ENCODE results near the gene TRIM6. TPM values are rescaled to one million over a fixed set of nuclear protein-coding genes. Genes with fewer than 3 reads are reported as not detected.

The TRIM6 gene
- total RNA-seq, 1 experiment from 2014 or later, result 0.13 TPM

DNA sequence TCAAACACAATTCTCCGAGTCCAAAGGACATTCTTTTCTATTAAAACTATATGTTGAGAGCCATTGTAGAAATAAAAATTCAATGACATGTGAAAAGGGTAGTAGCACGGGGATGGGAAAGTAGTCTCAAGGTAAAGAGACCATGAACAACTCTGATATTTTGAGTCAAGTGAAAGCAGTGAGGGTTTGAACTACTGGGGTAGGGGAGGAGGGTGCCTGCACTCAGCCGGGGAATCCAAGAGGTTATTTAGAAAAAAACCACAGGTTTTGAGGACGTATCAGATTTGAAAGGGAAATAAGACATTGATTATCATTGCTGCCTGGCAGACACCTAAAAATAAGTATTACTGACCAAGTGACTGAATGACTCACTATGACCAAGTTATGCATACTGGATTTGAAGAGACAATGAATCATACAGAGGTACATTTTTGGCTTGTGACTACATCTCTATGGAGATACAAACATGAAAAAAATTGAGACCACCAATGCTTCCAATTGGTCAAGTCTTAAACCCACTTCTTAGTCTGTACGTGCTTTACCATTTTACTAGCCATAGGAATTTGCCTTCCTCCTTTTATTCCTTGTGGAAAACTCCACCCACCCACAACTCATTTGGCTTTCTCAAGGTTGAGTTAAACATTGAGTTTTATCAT lies 45.9 kb upstream of the TRIM6 start:
- H3K4me3 ChIP-seq (ENCODE audit: low read depth, low read length, poor library complexity, severe bottlenecking), result no peak overlapping the region
- intact Hi-C loops (cut with micrococcal nuclease; ENCODE audit: unreplicated experiment), result no loop called here
- no peak for TF ChIP-seq EZH2 (IDR thresholded peaks at IDR 0.05; ENCODE audit: borderline replicate concordance, low read depth, low read length, poor library complexity, severe bottlenecking)
- POLR2A ChIA-PET (ENCODE audit: low non-redundant PET), result no interaction called here
- H3K27me3 ChIP-seq (replicated peaks; ENCODE audit: insufficient read depth, low read depth, low read length, poor library complexity), result no peaks in the 10 kb centered on the region
- CTCF ChIA-PET, result no interaction called here
- no peaks in the 10 kb centered on the region for H3K4me1 ChIP-seq (ENCODE audit: insufficient read depth, low read length, poor library complexity, severe bottlenecking)
- no peak for DNase-seq (ENCODE audit: low spot score)
- H3K36me3 ChIP-seq (ENCODE audit: insufficient read depth, low read length, poor library complexity, severe bottlenecking), result no peaks in the 10 kb centered on the region
- H3K9me3 ChIP-seq (ENCODE audit: low read depth, low read length, poor library complexity, severe bottlenecking), result no peaks in the 10 kb centered on the region
- H3K27ac ChIP-seq (ENCODE audit: low read depth, low read length, poor library complexity, severe bottlenecking), result no peak overlapping the region
- BruUV-seq (replicated peaks), result no TSS peak

GRCh38 chr11:5553343-5553742 lies 43.1 kb upstream of the TRIM6 start:
- TF ChIP-seq EZH2 (IDR thresholded peaks at IDR 0.05; ENCODE audit: borderline replicate concordance, low read depth, low read length, poor library complexity, severe bottlenecking), result no peak
- no peak; the same call in 1 of the 2 replicates for TF ChIP-seq CTCF (conservative IDR thresholded peaks at IDR 0.05; ENCODE audit: low read depth, low read length)
- Histone ChIP-seq H3K27ac (ENCODE audit: low read depth, low read length, poor library complexity, severe bottlenecking) (no peak overlapping the region), H3K9me3 (ENCODE audit: low read depth, low read length, poor library complexity, severe bottlenecking) (no peaks in the 10 kb centered on the region), H3K36me3 (ENCODE audit: insufficient read depth, low read length, poor library complexity, severe bottlenecking) (no peaks in the 10 kb centered on the region), H3K27me3 (replicated peaks; ENCODE audit: insufficient read depth, low read depth, low read length, poor library complexity) (no peaks in the 10 kb centered on the region), H3K4me3 (ENCODE audit: low read depth, low read length, poor library complexity, severe bottlenecking) (no peak overlapping the region), H3K4me1 (ENCODE audit: insufficient read depth, low read length, poor library complexity, severe bottlenecking) (no peaks in the 10 kb centered on the region)
- no peak for DNase-seq (ENCODE audit: low spot score)
- intact Hi-C loops (cut with micrococcal nuclease; ENCODE audit: unreplicated experiment), result no loop called here
- no TSS peak for BruUV-seq (replicated peaks)
- CTCF ChIA-PET, result no interaction called here
- POLR2A ChIA-PET (ENCODE audit: low non-redundant PET), result no interaction called here

- intact Hi-C loops (cut with micrococcal nuclease; ENCODE audit: unreplicated experiment), result no loop called here
- no peak overlapping the region for H3K4me3 ChIP-seq (ENCODE audit: low read depth, low read length, poor library complexity, severe bottlenecking)
- DNase-seq (ENCODE audit: low spot score), result no peak
- BruUV-seq (replicated peaks), result no TSS peak
- no peaks in the 10 kb centered on the region for H3K9me3 ChIP-seq (ENCODE audit: low read depth, low read length, poor library complexity, severe bottlenecking)
- no peak for TF ChIP-seq EZH2 (IDR thresholded peaks at IDR 0.05; ENCODE audit: borderline replicate concordance, low read depth, low read length, poor library complexity, severe bottlenecking)
- no peak for TF ChIP-seq CTCF (conservative IDR thresholded peaks at IDR 0.05; ENCODE audit: low read depth, low read length)
- H3K27me3 ChIP-seq (replicated peaks; ENCODE audit: insufficient read depth, low read depth, low read length, poor library complexity), result no peaks in the 10 kb centered on the region
- H3K27ac ChIP-seq (ENCODE audit: low read depth, low read length, poor library complexity, severe bottlenecking), result no peak overlapping the region
- H3K4me1 ChIP-seq (ENCODE audit: insufficient read depth, low read length, poor library complexity, severe bottlenecking), result no peaks in the 10 kb centered on the region
- CTCF ChIA-PET, result no interaction called here
- H3K36me3 ChIP-seq (ENCODE audit: insufficient read depth, low read length, poor library complexity, severe bottlenecking), result no peaks in the 10 kb centered on the region
- POLR2A ChIA-PET (ENCODE audit: low non-redundant PET), result no interaction called here
Measured at GRCh38 chr11:5556596-5557188, 39.7 kb upstream of the TRIM6 start.

GRCh38 chr11:5557751-5558150 lies 38.7 kb upstream of the TRIM6 start:
- no peak for DNase-seq (ENCODE audit: low spot score)
- TF ChIP-seq CTCF (conservative IDR thresholded peaks at IDR 0.05; ENCODE audit: low read depth, low read length) (no peak), EZH2 (IDR thresholded peaks at IDR 0.05; ENCODE audit: borderline replicate concordance, low read depth, low read length, poor library complexity, severe bottlenecking) (no peak)
- intact Hi-C loops (cut with micrococcal nuclease; ENCODE audit: unreplicated experiment), result no loop called here
- no peaks in the 10 kb centered on the region for H3K9me3 ChIP-seq (ENCODE audit: low read depth, low read length, poor library complexity, severe bottlenecking)
- H3K36me3 ChIP-seq (ENCODE audit: insufficient read depth, low read length, poor library complexity, severe bottlenecking), result no peaks in the 10 kb centered on the region
- H3K27ac ChIP-seq (ENCODE audit: low read depth, low read length, poor library complexity, severe bottlenecking), result no peak overlapping the region
- BruUV-seq (replicated peaks), result no TSS peak
- H3K27me3 ChIP-seq (replicated peaks; ENCODE audit: insufficient read depth, low read depth, low read length, poor library complexity), result no peaks in the 10 kb centered on the region
- H3K4me3 ChIP-seq (ENCODE audit: low read depth, low read length, poor library complexity, severe bottlenecking), result no peak overlapping the region
- H3K4me1 ChIP-seq (ENCODE audit: insufficient read depth, low read length, poor library complexity, severe bottlenecking), result no peaks in the 10 kb centered on the region
- ChIA-PET CTCF (no interaction called here), POLR2A (ENCODE audit: low non-redundant PET) (no interaction called here)

All from A673 (cell line).